OCI-LY1 (cell line): Measurements from ENCODE around the gene KRT24.

Source experiments
- H2AFZ ChIP-seq: fragments of 200-600 bp; sonication (generic), shearing (Covaris generic); 2 replicates; pipeline ENCODE4 v1.6.0; 2014; ENCODE audit warnings: antibody characterized with exemption, mild to moderate bottlenecking, low read length
- H3F3A ChIP-seq: fragments of 200-600 bp; sonication (generic), shearing (Covaris generic); 2 replicates; pipeline ENCODE4 v1.6.0; 2014; ENCODE audit warnings: mild to moderate bottlenecking, antibody characterized with exemption, low read length, moderate library complexity; ENCODE audit not compliant: insufficient read depth
- H3K27ac ChIP-seq: fragments of 200-600 bp; sonication (generic); 2 replicates; pipeline ENCODE4 v1.5.1; 2014; ENCODE audit warnings: low read length, mixed run types, mild to moderate bottlenecking, low read depth; ENCODE audit not compliant: poor library complexity, severe bottlenecking
- H3K27me3 ChIP-seq: fragments of 200-600 bp; sonication (generic); 2 replicates; pipeline ENCODE4 v1.6.0; 2014; ENCODE audit warnings: antibody characterized with exemption, mild to moderate bottlenecking, low read length, moderate library complexity; ENCODE audit not compliant: insufficient read depth
- H3K36me3 ChIP-seq: fragments of 200-600 bp; sonication (generic); 2 replicates; pipeline ENCODE4 v1.6.1; 2014; ENCODE audit warnings: mild to moderate bottlenecking, antibody characterized with exemption, low read length, moderate library complexity, mixed read lengths; ENCODE audit not compliant: insufficient read depth
- H3K4me1 ChIP-seq: fragments of 200-600 bp; sonication (generic); 2 replicates; pipeline ENCODE4 v1.5.1; 2014; ENCODE audit warnings: mild to moderate bottlenecking, low read length, moderate library complexity; ENCODE audit not compliant: insufficient read depth, severe bottlenecking
- H3K4me2 ChIP-seq: fragments of 200-600 bp; sonication (generic), shearing (Covaris generic); 2 replicates; pipeline ENCODE4 v1.6.1; 2014; ENCODE audit warnings: low read length
- H3K4me3 ChIP-seq: fragments of 200-600 bp; sonication (generic); 2 replicates; pipeline ENCODE4 v1.5.1; 2014; ENCODE audit warnings: low read length, low read depth, mild to moderate bottlenecking, mixed read lengths; ENCODE audit not compliant: poor library complexity, severe bottlenecking
- H3K79me2 ChIP-seq: fragments of 200-600 bp; shearing (Covaris generic); 2 replicates; pipeline ENCODE4 v1.6.1; 2016; ENCODE audit warnings: mixed run types, low read length, mixed read lengths; ENCODE audit not compliant: insufficient read depth
- H3K9ac ChIP-seq: fragments of 200-600 bp; sonication (generic), shearing (Covaris generic); 2 replicates; pipeline ENCODE4 v1.6.1; 2014; ENCODE audit warnings: mild to moderate bottlenecking, low read length, mixed read lengths
- H3K9me2 ChIP-seq: fragments of 200-600 bp; sonication (generic), shearing (Covaris generic); 2 replicates; pipeline ENCODE4 v1.6.1; 2014; ENCODE audit warnings: low read depth, mild to moderate bottlenecking, low read length, mixed read lengths
- H3K9me3 ChIP-seq: fragments of 200-600 bp; shearing (Covaris generic); 2 replicates; pipeline ENCODE4 v1.6.1; 2014; ENCODE audit warnings: low read length, mixed read lengths
- H4K20me1 ChIP-seq: fragments of 200-600 bp; sonication (generic), shearing (Covaris generic); 2 replicates; pipeline ENCODE4 v1.6.0; 2016; ENCODE audit warnings: mild to moderate bottlenecking, low read length; ENCODE audit not compliant: insufficient read depth
- EZH2 ChIP-seq: fragments of 200-600 bp; sonication (generic), shearing (Covaris generic); IDR thresholded peaks from 2 replicates; pipeline ENCODE4 v1.8.0; 2017; ENCODE audit warnings: borderline replicate concordance, mixed run types, mild to moderate bottlenecking, antibody characterized with exemption, low read length, moderate library complexity, mixed read lengths
- TF ChIP-seq, protein P1 (sequence below): fragments of 200-600 bp; sonication (generic), shearing (Covaris generic); IDR thresholded peaks from 2 replicates; pipeline ENCODE4 v1.5.1; 2017; ENCODE audit warnings: mild to moderate bottlenecking, antibody characterized with exemption, low read length, moderate library complexity, mixed read lengths

Gene KRT24

DNA sequence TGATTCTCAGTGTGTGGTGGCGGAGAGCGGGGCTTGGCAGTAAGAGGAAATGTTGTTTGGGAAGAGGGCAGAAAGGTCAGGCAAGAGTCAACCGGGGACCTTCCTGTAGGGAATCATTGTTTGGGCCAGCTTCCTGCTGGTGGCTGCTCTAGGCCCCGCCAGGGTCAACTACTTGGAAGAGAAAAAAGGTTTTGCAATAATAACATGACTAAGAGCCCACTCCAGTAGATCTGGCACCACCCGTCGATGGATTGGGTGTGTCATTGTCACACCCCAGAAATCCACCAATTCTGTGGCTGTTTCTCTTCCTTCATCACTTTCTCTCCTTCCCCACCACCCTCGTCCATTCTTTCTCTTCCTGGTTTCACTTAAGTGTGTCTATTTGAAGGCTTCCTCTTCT is 4.2 kb upstream of the KRT24 start:
- Histone ChIP-seq H3K9me3 (no peaks in the 10 kb centered on the region), H3K4me3 (no peak overlapping the region), H3F3A (no peaks in the 10 kb centered on the region), H3K9me2 (no peaks in the 10 kb centered on the region), H3K27me3 (no peaks in the 10 kb centered on the region), H3K9ac (no peak overlapping the region), H2AFZ (no peak overlapping the region), H3K4me2 (no peak overlapping the region), H3K36me3 (no peaks in the 10 kb centered on the region), H3K27ac (no peak overlapping the region), H3K79me2 (no peaks in the 10 kb centered on the region), H3K4me1 (no peaks in the 10 kb centered on the region), H4K20me1 (no peaks in the 10 kb centered on the region)
- TF ChIP-seq, protein P1, sequence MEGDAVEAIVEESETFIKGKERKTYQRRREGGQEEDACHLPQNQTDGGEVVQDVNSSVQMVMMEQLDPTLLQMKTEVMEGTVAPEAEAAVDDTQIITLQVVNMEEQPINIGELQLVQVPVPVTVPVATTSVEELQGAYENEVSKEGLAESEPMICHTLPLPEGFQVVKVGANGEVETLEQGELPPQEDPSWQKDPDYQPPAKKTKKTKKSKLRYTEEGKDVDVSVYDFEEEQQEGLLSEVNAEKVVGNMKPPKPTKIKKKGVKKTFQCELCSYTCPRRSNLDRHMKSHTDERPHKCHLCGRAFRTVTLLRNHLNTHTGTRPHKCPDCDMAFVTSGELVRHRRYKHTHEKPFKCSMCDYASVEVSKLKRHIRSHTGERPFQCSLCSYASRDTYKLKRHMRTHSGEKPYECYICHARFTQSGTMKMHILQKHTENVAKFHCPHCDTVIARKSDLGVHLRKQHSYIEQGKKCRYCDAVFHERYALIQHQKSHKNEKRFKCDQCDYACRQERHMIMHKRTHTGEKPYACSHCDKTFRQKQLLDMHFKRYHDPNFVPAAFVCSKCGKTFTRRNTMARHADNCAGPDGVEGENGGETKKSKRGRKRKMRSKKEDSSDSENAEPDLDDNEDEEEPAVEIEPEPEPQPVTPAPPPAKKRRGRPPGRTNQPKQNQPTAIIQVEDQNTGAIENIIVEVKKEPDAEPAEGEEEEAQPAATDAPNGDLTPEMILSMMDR: no peak
- no peak for TF ChIP-seq EZH2

DNA sequence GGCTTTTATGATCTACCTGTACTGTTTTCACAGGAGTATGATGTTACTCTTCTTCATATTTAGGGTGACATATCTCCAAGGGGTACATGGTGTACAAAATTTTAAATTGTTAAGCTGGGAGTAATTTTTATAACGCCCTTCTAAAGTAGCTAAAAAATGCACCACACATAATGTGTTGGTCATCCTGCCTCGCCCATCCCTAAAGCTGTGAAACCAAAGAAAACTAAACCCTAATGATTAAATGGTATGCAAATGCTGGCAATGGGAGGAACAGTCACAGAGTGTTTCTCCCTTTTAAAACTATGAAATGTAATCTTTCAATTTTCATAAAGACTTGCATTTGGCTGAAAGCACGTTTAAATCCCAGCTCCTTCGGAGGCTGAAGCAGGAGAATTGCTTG is 2.0 kb upstream of the KRT24 start:
- no peak overlapping the region for H3K4me2 ChIP-seq
- no peaks in the 10 kb centered on the region for H3K4me1 ChIP-seq
- no peak overlapping the region for H3K4me3 ChIP-seq
- H3K36me3 ChIP-seq: no peaks in the 10 kb centered on the region
- no peaks in the 10 kb centered on the region for H3K9me3 ChIP-seq
- no peaks in the 10 kb centered on the region for H3K79me2 ChIP-seq
- H3K9ac ChIP-seq: no peak overlapping the region
- H3K27ac ChIP-seq: no peak overlapping the region
- H3F3A ChIP-seq: no peaks in the 10 kb centered on the region
- H2AFZ ChIP-seq: no peak overlapping the region
- no peaks in the 10 kb centered on the region for H4K20me1 ChIP-seq
- no peaks in the 10 kb centered on the region for H3K27me3 ChIP-seq
- TF ChIP-seq, protein P1: no peak
- no peak for TF ChIP-seq EZH2
- H3K9me2 ChIP-seq: no peaks in the 10 kb centered on the region

DNA sequence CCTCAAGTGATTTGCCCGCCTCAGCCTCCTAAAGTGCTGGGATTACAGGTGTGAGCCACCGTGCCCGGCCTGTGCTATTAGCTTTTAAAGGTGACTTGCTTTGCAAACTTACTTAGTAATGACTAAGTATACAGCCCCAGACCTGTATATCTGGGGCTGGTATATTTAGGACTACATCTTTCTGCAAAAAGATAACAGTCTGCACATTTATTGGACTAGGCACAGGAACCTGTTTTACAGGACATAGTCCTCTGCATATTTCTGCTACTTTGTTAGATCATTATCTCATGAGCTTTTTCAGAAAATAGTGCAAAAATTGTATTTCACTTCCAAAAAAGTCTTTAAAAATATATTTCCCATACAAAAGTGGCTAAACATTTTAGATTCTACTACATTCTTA is 1.3 kb downstream of the KRT24 start:
- Histone ChIP-seq H3K4me3 (no peak overlapping the region), H3K9me3 (no peaks in the 10 kb centered on the region), H3K9me2 (no peaks in the 10 kb centered on the region), H3K9ac (no peak overlapping the region), H2AFZ (no peak overlapping the region), H4K20me1 (no peaks in the 10 kb centered on the region), H3K36me3 (no peaks in the 10 kb centered on the region), H3K27me3 (no peaks in the 10 kb centered on the region), H3K4me1 (no peaks in the 10 kb centered on the region), H3K79me2 (no peaks in the 10 kb centered on the region), H3K27ac (no peak overlapping the region), H3K4me2 (no peak overlapping the region), H3F3A (no peaks in the 10 kb centered on the region)
- TF ChIP-seq, protein P1: no peak
- TF ChIP-seq EZH2: no peak
